GM12801 (cell line): ENCODE measurements around the gene KLRK1.

Experiments
- TF ChIP-seq, protein P1 (sequence below): IDR thresholded peaks from one replicate; pipeline ENCODE4 v1.5.1; 2011; ENCODE audit warnings: control low read depth; ENCODE audit not compliant: insufficient read length; ENCODE audit errors: extremely low read depth

KLRK1 gene

DNA sequence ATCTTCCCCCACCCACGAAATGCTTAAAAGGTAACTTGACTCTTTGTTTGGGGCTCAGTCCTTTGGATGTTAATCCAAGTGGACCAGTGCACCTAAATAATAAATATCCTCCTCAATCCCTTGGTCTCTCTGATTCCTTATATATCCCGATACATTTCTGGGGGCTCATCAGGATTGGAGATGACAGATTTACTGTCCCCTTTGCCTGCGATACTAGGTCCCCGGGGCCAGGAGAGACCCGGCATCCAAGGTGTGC lies 26.3 kb downstream of the KLRK1 start:
- TF ChIP-seq, protein P1, sequence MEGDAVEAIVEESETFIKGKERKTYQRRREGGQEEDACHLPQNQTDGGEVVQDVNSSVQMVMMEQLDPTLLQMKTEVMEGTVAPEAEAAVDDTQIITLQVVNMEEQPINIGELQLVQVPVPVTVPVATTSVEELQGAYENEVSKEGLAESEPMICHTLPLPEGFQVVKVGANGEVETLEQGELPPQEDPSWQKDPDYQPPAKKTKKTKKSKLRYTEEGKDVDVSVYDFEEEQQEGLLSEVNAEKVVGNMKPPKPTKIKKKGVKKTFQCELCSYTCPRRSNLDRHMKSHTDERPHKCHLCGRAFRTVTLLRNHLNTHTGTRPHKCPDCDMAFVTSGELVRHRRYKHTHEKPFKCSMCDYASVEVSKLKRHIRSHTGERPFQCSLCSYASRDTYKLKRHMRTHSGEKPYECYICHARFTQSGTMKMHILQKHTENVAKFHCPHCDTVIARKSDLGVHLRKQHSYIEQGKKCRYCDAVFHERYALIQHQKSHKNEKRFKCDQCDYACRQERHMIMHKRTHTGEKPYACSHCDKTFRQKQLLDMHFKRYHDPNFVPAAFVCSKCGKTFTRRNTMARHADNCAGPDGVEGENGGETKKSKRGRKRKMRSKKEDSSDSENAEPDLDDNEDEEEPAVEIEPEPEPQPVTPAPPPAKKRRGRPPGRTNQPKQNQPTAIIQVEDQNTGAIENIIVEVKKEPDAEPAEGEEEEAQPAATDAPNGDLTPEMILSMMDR: no peak

DNA sequence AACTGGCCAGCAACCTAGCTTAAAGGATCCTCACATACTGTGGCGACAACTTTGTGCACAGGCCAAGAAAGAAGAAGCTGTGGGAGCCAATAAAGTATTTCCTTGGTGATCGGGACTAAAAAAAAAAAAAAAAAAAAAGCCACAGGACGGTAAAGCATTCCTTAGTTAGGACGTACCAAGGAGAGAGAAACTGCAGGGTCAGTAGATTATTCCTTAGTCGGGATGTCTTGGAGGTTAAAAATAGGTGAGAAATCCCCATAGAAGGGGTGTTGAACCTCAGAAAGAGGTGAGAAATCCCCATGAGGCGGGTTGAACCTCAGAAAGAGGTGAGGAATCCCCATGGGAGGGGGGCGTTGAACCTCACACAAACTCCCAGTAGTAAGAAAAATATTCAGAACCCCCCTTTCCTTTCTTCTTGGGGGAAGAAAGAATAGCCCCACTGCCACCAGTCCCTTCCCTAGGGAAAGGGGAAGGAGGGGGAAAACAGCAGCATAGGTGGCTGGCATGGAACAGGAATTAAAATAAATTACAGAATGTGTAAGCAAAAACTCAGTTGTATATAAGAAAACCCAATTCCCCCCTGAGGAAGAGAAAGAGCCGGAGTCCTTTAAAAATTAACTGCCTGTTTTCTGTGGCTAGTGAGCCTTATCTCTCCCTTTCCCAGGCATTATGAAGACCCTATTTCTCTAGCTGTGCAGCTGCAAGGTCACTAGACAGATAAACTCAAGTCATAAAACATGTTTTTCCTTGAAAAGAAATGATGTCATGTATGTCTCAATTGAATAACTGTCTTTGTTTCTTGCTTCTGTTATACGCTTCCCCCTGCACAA lies 26.8 kb downstream of the KLRK1 start:
- TF ChIP-seq, protein P1: no peak

DNA sequence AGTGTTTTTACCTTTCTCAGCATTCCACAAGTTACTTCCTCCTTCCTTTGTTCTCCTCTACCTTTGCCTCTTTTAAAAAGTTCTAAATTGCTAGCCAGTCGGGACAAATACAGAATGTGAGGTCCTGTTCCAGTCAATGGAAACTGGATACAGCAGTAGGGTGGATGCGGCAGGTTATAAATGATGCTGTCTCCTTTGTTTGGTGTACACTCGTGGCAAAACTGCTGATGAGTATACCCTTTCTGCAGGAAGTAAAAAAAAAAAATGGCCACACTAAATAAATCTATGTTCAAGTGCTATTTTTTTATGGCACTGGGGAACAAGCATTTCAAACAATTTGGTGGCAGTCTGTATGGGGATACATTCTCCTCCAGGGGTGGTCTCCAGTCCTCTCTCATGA lies 27.5 kb downstream of the KLRK1 start:
- TF ChIP-seq, protein P1: no peak

DNA sequence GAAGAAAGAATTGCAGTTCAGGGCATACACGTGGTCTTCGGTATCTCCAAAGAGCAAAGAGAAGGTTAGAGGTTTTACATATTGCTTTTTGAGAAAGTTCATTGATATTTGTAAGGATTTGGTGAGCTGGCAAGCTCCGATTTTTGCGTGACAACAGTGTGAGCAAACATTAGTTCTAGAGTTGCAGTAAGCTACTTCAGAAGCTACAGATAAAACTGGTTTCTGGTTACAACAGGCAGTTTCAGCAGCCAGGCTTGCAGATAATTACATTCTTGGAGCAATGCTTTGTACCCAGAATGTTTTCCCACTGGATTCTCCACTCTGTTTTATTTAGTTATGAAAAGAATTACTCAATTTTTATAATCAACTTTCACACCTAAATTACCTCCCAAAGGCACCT lies 28.2 kb downstream of the KLRK1 start:
- TF ChIP-seq, protein P1: no peak

DNA sequence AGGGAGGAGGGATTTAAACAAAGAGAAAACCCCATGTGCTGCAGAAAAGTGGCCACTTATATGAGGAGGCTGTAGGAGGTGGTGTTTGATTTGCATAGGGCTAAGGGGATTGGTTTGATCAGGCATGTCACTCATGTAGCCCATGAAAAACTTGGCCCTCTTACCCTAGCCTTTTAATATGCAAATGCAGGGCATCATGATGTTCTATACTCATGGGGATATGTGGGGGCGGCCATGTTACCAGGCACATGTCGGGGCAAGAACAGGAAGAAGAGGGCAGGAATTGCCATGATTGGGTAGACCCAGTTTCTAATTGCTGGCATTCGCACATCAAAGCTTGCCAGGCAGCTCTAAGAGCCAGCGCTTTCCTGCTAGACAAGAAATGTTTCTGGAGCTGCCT lies 28.8 kb downstream of the KLRK1 start:
- TF ChIP-seq, protein P1: no peak

DNA sequence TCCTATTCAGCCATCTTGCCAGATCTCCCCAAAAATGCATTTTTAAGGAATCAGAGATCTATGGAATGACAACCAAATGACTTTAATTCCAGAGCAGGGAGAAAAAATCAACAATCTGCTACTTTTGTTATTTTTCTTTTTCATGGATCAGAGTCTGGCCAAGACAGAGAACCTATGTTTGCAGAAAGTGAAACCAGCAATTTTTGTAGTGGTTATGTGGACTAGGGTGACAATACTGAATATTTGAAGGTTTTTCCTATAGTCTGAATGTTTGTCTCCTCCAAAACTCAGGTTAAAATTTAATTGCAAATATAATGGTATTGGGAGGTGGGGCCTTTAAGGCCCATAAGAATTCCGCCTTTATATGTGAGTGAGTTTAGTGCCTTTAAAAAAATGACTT lies 30.9 kb downstream of the KLRK1 start:
- TF ChIP-seq, protein P1: no peak

DNA sequence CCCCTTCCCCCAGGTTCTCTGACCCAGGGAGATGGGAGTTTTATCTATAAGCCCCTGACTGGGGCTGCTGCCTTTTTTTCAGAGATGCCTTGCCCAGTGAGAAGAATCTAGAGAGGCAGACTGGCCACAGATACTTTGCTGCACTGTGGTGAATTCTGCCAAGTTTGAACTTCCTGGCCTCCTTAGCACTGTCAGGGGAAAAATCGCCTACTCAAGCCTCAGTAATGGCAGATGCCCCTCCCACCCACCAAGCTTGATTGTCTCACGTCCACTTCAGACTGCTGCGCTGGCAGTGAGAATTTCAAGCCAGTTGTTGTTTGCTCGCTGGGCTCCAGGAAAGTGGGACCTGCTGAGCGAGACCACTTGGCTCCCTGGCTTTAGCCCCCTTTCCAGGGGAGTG lies 31.7 kb downstream of the KLRK1 start:
- TF ChIP-seq, protein P1: no peak
